MM.1S (cell line): Measurements from ENCODE around the gene STK39.

Source experiments
- DNase-seq: peaks from one replicate; pipeline ENCODE4 v3.0.0-alpha.2; 2015
- H2AFZ ChIP-seq: fragments of 300-600 bp; sonication (generic); 2 replicates; pipeline ENCODE4 v1.6.0; 2016; ENCODE audit warnings: antibody characterized with exemption, low read length
- H3F3A ChIP-seq: fragments of 300-600 bp; sonication (generic); 2 replicates; pipeline ENCODE4 v1.6.1; 2016; ENCODE audit warnings: mild to moderate bottlenecking, antibody characterized with exemption, low read length, moderate library complexity, mixed read lengths; ENCODE audit not compliant: insufficient read depth
- H3K27ac ChIP-seq: fragments of 300-600 bp; sonication (generic); 2 replicates; pipeline ENCODE4 v1.5.1; 2016; ENCODE audit warnings: mild to moderate bottlenecking, low read length
- H3K27me3 ChIP-seq: fragments of 300-600 bp; sonication (generic); replicated peaks from 2 replicates; pipeline ENCODE4 v1.6.0; 2016; ENCODE audit warnings: low read length; ENCODE audit not compliant: insufficient read depth
- H3K36me3 ChIP-seq: fragments of 300-600 bp; sonication (generic); replicated peaks from 2 replicates; pipeline ENCODE4 v1.6.1; 2016; ENCODE audit warnings: mild to moderate bottlenecking, low read length, mixed read lengths; ENCODE audit not compliant: insufficient read depth
- H3K4me1 ChIP-seq: fragments of 300-600 bp; sonication (generic); 2 replicates; pipeline ENCODE4 v1.6.1; 2016; ENCODE audit warnings: low read length, mixed read lengths
- H3K4me2 ChIP-seq: fragments of 300-600 bp; sonication (generic); 2 replicates; pipeline ENCODE4 v1.6.0; 2016; ENCODE audit warnings: low read depth, low read length
- H3K4me3 ChIP-seq: fragments of 300-600 bp; sonication (generic); 2 replicates; pipeline ENCODE4 v1.5.1; 2016; ENCODE audit warnings: low read length, mixed read lengths
- H3K79me2 ChIP-seq: fragments of 300-600 bp; sonication (generic); 2 replicates; pipeline ENCODE4 v1.6.1; 2016; ENCODE audit warnings: mixed run types, low read length, mixed read lengths
- H3K9ac ChIP-seq: fragments of 300-600 bp; sonication (generic); 2 replicates; pipeline ENCODE4 v1.6.1; 2016; ENCODE audit warnings: low read length, mixed read lengths
- H3K9me2 ChIP-seq: fragments of 300-600 bp; sonication (generic); replicated peaks from 2 replicates; pipeline ENCODE4 v1.6.1; 2016; ENCODE audit warnings: mild to moderate bottlenecking, low read length, mixed read lengths; ENCODE audit not compliant: insufficient read depth
- H3K9me3 ChIP-seq: fragments of 300-600 bp; sonication (generic); replicated peaks from 2 replicates; pipeline ENCODE4 v1.6.1; 2016; ENCODE audit warnings: mild to moderate bottlenecking, low read length, mixed read lengths; ENCODE audit not compliant: insufficient read depth
- H4K20me1 ChIP-seq: fragments of 300-600 bp; sonication (generic); 2 replicates; pipeline ENCODE4 v1.6.1; 2016; ENCODE audit warnings: mild to moderate bottlenecking, low read length, moderate library complexity, mixed read lengths; ENCODE audit not compliant: insufficient read depth
- EZH2 ChIP-seq: fragments of 300-600 bp; sonication (generic); optimal IDR thresholded peaks from 2 replicates; pipeline ENCODE3; 2017; ENCODE audit warnings: low read depth, mild to moderate bottlenecking, antibody characterized with exemption, low read length, mixed read lengths
- EZH2phosphoT487 ChIP-seq: fragments of 300-600 bp; sonication (generic); IDR thresholded peaks from 2 replicates; pipeline ENCODE4 v1.6.1; 2018; ENCODE audit warnings: antibody characterized with exemption, low read length
- TF ChIP-seq, protein P1 (sequence below): fragments of 300-600 bp; sonication (generic); IDR thresholded peaks from 2 replicates; pipeline ENCODE4 v1.5.1; 2016; ENCODE audit warnings: antibody characterized with exemption, low read length, mixed read lengths

STK39 gene

DNA sequence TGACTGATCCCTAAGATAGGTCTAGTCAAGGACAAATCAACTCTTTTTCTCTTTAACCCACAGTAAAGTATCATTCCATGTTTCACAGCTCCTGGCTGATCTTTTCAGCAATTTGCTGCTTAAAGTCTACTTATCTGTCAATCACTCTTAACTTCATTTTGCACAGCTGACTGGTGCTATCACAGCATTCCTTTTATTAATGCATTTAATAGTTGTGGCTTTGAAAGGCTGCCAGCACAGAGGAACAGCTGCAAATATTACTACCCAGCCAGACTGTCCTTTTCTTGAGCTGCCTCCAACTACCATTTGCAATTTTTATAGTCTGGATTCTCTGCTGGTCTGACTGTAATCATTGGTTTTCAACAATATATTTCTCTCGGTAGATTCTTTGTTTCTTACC is 303.5 kb downstream of the STK39 start:
- no peaks in the 10 kb centered on the region for H3K9me3 ChIP-seq
- no peak overlapping the region for H2AFZ ChIP-seq
- H3K27ac ChIP-seq: no peak overlapping the region
- H3K36me3 ChIP-seq: no peaks in the 10 kb centered on the region
- no peak overlapping the region for H3K4me3 ChIP-seq
- H4K20me1 ChIP-seq: no peaks in the 10 kb centered on the region
- no peaks in the 10 kb centered on the region for H3F3A ChIP-seq
- no peak for DNase-seq
- H3K4me2 ChIP-seq: no peak overlapping the region
- no peaks in the 10 kb centered on the region for H3K4me1 ChIP-seq
- no peak overlapping the region for H3K9ac ChIP-seq
- TF ChIP-seq, protein P1, sequence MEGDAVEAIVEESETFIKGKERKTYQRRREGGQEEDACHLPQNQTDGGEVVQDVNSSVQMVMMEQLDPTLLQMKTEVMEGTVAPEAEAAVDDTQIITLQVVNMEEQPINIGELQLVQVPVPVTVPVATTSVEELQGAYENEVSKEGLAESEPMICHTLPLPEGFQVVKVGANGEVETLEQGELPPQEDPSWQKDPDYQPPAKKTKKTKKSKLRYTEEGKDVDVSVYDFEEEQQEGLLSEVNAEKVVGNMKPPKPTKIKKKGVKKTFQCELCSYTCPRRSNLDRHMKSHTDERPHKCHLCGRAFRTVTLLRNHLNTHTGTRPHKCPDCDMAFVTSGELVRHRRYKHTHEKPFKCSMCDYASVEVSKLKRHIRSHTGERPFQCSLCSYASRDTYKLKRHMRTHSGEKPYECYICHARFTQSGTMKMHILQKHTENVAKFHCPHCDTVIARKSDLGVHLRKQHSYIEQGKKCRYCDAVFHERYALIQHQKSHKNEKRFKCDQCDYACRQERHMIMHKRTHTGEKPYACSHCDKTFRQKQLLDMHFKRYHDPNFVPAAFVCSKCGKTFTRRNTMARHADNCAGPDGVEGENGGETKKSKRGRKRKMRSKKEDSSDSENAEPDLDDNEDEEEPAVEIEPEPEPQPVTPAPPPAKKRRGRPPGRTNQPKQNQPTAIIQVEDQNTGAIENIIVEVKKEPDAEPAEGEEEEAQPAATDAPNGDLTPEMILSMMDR: no peak
- TF ChIP-seq EZH2: no peak
- TF ChIP-seq EZH2phosphoT487: no peak
- H3K27me3 ChIP-seq: no peaks in the 10 kb centered on the region
- no peaks in the 10 kb centered on the region for H3K79me2 ChIP-seq
- no peaks in the 10 kb centered on the region for H3K9me2 ChIP-seq

DNA sequence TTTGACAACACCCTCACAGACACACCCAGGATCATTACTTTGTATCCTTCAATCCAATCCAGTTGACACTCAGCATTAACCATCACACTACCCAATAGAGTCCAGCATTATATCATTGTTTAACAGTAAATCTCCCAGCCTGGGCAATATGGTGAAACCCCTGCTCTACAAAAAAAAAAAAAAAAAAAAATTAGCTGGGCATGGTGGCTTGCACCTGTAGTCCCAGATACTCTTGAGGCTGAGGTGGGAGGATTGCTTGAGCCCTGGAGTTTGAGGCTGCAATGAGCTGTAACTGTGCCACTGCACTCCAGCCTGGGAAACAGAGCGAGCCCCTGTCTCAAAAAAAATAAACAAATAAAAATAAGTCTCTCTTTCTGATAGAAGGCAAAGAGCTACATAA is 304.0 kb downstream of the STK39 start:
- H3K79me2 ChIP-seq: no peaks in the 10 kb centered on the region
- no peak overlapping the region for H3K4me3 ChIP-seq
- no peaks in the 10 kb centered on the region for H3K9me3 ChIP-seq
- no peaks in the 10 kb centered on the region for H3K27me3 ChIP-seq
- H3F3A ChIP-seq: no peaks in the 10 kb centered on the region
- H2AFZ ChIP-seq: no peak overlapping the region
- no peak for DNase-seq
- no peak overlapping the region for H3K4me2 ChIP-seq
- H4K20me1 ChIP-seq: no peaks in the 10 kb centered on the region
- no peak for TF ChIP-seq EZH2
- TF ChIP-seq, protein P1: no peak
- TF ChIP-seq EZH2phosphoT487: no peak
- no peaks in the 10 kb centered on the region for H3K9me2 ChIP-seq
- no peaks in the 10 kb centered on the region for H3K4me1 ChIP-seq
- no peak overlapping the region for H3K27ac ChIP-seq
- H3K9ac ChIP-seq: no peak overlapping the region
- no peaks in the 10 kb centered on the region for H3K36me3 ChIP-seq

- Histone ChIP-seq H3K36me3 (no peaks in the 10 kb centered on the region), H3K9ac (no peak overlapping the region), H3K4me2 (no peak overlapping the region), H3K79me2 (no peaks in the 10 kb centered on the region), H3K9me3 (no peaks in the 10 kb centered on the region), H3K4me1 (no peaks in the 10 kb centered on the region), H3F3A (no peaks in the 10 kb centered on the region), H2AFZ (no peak overlapping the region), H3K27me3 (no peaks in the 10 kb centered on the region), H4K20me1 (no peaks in the 10 kb centered on the region), H3K27ac (no peak overlapping the region), H3K9me2 (no peaks in the 10 kb centered on the region), H3K4me3 (no peak overlapping the region)
- DNase-seq: no peak
- TF ChIP-seq EZH2: no peak
- TF ChIP-seq, protein P1: no peak
- no peak for TF ChIP-seq EZH2phosphoT487
Observed at GRCh38 chr2:167942366-167943081, 304.9 kb downstream of the STK39 start.
